HG02623 (cell line): ENCODE results near the gene CMC1.
"Not testable (repeated sequence)": the region's sequence is repeated elsewhere in the genome, so short reads cannot be mapped to it uniquely, and the experiment has no call there.

ENCODE experiments used
- ATAC-seq: cut with Tn5 transposase; IDR thresholded peaks from one replicate; pipeline ENCODE4 v1.9.1; 2021; ENCODE audit warnings: moderate library complexity; ENCODE audit not compliant: unreplicated experiment

The CMC1 gene

GRCh38 chr3:28243424-28244106 is 2.1 kb downstream of the CMC1 start:
- ATAC-seq = no peak

GRCh38 chr3:28244491-28244890 is 3.1 kb downstream of the CMC1 start:
- ATAC-seq = no peak

GRCh38 chr3:28247286-28247685 is 5.9 kb downstream of the CMC1 start:
- ATAC-seq = no peak

DNA sequence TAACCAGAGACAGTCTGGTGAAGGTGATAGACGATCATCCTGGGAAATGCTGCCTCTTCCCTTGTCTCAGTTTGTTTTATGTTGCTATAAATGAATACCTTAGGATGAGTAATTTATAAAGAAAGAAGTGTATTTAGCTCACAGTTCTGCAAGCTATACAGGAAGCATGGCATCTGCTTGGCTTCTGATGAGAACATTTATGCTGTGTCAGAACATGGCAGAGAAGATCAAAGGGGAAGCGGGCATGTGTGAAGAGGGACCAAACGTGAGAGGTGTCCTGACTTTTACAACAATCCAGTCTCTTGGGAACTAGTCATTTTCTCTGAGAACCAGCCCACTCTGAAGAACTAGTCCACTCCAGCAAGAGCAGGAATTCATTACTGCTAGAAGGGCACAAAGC is 9.6 kb downstream of the CMC1 start:
- no peak for ATAC-seq

- no peak for ATAC-seq
Observed at GRCh38 chr3:28252001-28252431, 10.6 kb downstream of the CMC1 start.

GRCh38 chr3:28253040-28253715 is 11.8 kb downstream of the CMC1 start:
- ATAC-seq = no peak

- ATAC-seq = no peak
Observed at GRCh38 chr3:28262001-28262400, 20.6 kb downstream of the CMC1 start.

- ATAC-seq = no peak
Observed at GRCh38 chr3:28265641-28266040, 24.2 kb downstream of the CMC1 start.

DNA sequence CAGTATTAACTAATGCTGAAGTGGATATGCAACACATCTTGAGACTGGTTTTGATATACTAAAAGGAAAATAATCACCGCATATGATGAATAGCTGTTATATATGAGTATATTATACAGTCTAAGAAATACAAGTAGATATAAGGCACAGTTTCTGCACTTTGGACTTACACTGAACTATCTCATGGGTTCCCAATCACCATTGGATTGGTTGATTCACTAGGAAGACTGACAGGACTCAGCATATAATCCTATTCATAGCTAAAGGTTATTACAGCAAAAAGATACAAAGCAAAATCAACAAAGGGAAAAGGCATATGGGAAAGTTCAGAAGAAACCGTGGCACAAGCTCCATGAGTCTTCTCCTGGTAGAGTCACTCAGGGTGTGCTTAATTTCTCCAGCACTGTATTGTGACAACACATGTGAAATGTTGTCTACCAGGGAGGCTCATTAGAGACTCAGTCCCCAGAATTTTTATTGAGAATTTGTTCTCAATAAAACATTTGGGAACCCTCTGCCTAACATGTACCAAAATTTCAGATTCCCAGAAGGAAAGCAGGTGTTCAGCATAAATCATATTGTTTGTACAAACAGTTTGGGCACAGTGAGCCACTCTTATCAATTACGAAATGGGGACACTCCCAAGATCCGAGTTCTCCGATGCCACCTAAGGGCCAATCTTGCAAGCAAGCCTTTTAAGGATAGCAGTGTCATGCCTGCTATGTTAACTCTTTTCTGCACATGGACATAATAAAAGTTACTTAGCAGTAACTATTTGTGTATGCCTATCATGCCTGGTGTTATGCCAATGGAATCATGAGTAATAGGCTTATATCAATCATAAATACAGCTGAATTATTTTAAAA is 26.8 kb downstream of the CMC1 start:
- no peak for ATAC-seq

- no peak for ATAC-seq
Observed at GRCh38 chr3:28268989-28269388, 27.6 kb downstream of the CMC1 start.

DNA sequence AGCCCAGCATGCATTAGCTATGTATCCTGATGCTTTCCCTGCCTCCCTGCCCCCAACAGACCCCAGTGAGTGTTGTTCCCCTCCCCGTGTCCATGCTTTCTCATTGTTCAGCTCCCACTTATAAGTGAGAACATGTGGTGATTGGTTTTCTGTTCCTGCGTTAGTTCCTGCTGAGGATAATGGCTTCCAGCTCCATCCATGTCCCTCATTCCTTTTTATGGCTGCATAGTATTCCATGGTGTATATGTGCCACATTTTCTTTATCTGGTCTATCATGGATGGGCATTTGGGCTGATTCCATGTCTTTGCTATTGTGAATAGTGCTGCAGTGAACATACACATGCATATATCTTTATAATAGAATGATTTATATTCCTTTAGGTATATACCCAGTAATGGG is 28.5 kb downstream of the CMC1 start:
- not testable (repeated sequence) for ATAC-seq

DNA sequence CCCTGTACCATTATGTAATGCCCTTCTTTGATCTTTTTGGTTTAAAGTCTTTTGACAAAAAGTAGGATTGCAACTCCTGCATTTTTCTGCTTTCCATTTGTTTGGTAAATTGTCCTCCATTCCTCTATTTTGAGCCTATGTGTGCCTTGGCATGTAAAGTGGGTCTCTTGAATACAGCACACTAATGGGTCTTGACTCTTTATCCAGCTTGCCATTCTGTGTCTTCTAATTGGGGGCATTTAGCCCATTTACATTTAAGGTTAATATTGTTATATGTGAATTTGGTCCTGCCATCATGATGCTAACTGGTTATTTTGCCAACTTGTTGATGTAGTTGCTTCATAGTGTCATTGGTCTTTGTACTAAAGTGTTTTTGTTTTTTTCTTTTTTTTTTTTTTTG is 32.4 kb downstream of the CMC1 start:
- no peak for ATAC-seq

DNA sequence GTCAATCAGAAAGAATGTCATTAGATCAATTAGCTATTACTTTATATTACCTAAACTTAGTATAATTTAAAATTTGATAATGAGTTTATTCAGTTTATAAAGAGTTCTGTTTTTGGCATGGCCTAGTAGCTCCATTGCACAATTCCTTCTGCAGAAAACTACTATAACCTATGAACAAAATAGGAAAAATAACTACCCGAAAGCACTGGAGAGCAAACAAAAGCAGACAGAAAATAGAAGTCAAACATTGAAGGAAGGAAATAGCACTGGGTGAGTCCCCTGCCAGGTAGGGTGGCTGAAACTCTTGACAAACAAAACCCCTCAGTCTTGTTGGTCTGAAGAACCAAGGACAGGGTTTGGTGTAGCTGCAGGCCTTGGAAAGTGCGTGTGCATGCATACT is 37.5 kb downstream of the CMC1 start:
- ATAC-seq = no peak

- ATAC-seq = no peak
Observed at GRCh38 chr3:28279770-28280169, 38.4 kb downstream of the CMC1 start.

DNA sequence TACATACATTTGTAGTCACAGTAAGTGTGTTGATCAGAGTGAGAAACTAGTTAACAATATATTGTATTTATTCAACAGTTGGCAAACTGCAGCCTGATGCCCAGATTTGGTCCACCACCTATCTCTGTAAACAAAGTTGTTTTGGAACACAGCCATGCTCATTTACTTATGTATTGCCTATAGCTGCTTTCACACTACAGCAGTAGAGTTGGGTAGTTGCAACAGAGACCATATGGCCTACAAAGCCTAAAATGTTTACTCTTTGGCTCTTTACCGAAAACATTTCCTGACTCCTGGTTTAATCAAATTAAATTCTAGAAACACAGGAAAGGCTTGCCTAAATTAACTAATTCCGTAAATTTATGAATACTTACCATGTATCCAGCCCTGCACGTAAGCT is 39.4 kb downstream of the CMC1 start:
- no peak for ATAC-seq

DNA sequence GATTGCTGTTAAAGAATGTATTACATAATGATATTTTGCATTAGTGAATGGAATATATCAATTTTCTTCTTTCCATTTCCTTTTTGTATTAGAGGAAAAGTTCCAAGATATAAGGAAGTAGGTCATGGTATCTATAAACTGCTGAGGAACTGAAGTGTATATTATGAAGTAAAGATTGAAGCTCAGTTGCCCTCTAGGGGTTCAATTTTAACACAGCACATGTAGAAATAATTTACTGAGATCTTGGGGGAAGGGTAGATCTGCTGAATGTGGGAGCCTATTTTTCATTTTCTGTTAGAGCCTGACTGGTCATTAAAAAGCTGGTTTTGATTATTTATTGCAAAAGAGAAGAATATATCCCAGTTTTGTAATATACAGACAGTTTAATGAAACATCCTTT is 45.2 kb downstream of the CMC1 start:
- peak; percentile 91 for ATAC-seq

GRCh38 chr3:28287046-28287445 is 45.6 kb downstream of the CMC1 start:
- ATAC-seq = no peak

GRCh38 chr3:28290863-28291300 is 49.5 kb downstream of the CMC1 start:
- no peak for ATAC-seq

- ATAC-seq = no peak
Observed at GRCh38 chr3:28291577-28291976, 50.2 kb downstream of the CMC1 start.

DNA sequence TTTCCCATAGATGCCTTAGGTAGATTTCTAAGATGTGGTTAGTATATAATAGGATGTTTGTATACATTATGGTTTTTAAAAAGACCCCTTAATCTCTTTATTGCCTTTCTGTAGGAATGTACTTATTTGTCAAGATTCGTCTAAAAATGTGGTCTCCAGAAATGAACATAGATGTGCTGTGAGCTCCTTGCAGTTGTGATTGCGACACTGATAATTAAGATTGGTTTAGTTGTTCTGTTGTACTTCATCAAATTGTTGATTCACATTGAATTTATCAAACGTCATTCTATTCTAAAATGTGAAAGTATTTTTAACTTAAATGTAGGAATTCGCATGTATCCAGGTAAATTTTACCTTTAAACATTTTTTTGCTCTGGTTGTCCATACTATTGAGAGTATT is 51.2 kb downstream of the CMC1 start:
- no peak for ATAC-seq

DNA sequence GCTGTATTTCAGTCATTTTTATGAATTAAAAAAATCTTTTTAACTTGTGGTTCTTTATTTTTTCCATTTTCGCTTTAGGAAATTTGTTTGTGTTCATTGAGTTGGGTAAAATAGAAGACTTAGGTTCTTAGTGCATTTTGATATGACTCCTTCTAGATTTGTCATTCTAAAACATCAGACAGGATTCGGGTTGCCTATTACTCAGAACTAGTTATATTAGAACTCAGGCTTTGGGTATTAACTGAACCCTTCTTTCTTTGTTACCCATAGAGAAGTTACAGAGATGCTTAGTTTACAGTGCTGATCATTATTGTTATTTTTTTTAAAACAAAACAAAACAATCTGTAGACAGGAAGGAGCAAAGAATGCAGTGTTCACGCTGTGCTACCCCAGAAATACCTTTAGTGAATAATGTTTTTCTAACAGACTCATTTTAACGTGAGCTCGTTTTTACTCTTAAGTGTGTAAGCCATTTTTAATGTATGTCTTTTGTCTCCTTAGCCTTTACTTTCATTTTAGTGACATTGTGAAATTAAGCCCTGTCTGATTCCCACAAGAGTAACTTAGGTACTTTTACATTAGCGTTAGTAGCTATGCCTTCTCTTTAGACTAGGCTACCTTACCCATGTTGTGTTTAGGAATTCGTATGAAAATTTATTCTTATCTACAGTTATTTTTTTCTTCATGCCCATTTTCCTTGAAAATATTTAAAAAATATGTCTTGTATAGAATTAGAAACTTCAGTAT is 53.4 kb downstream of the CMC1 start:
- ATAC-seq = no peak
